GM12874 (cell line): ENCODE results near the gene FRMD8.

Experiments
- CTCF ChIP-seq: IDR thresholded peaks from 2 replicates; pipeline ENCODE4 v1.5.1; 2011; ENCODE audit warnings: low read depth, mild to moderate bottlenecking, control low read depth, low read length, moderate library complexity; ENCODE audit not compliant: insufficient read depth

Gene FRMD8

GRCh38 chr11:65401803-65402248 lies 15.4 kb downstream of the FRMD8 start:
- TF ChIP-seq CTCF, result no peak

- no peak for TF ChIP-seq CTCF
Observed at GRCh38 chr11:65402790-65403189, 16.4 kb downstream of the FRMD8 start.

- TF ChIP-seq CTCF, result no peak
Observed at GRCh38 chr11:65403607-65404121, 17.2 kb downstream of the FRMD8 start.

- TF ChIP-seq CTCF, result no peak
Observed at GRCh38 chr11:65404210-65404609, 17.8 kb downstream of the FRMD8 start.

GRCh38 chr11:65404638-65405339 lies 18.4 kb downstream of the FRMD8 start:
- TF ChIP-seq CTCF, result no peak

GRCh38 chr11:65410936-65411680 lies 24.7 kb downstream of the FRMD8 start:
- TF ChIP-seq CTCF, result no peak

GRCh38 chr11:65411681-65412070 lies 25.2 kb downstream of the FRMD8 start:
- no peak for TF ChIP-seq CTCF
